Kidney epithelial cell (primary cell): ENCODE results near the gene HAND2. TPM values are rescaled to one million over a fixed set of nuclear protein-coding genes. Genes with fewer than 3 reads are reported as not detected.

Source experiments
- DNase-seq: peaks from one replicate; pipeline ENCODE4 v3.0.0-alpha.2; 2010; ENCODE audit warnings: low read depth
- H3K27me3 ChIP-seq: 2 replicates; pipeline ENCODE4 v1.6.0; 2011; ENCODE audit warnings: low read length; ENCODE audit not compliant: control insufficient read depth, insufficient read depth
- H3K36me3 ChIP-seq: 2 replicates; pipeline ENCODE4 v1.5.1; 2011; ENCODE audit warnings: low read length; ENCODE audit not compliant: control insufficient read depth, insufficient read depth
- H3K4me3 ChIP-seq: 2 replicates; pipeline ENCODE4 v1.5.1; 2011; ENCODE audit warnings: low read depth, mild to moderate bottlenecking, control low read depth, low read length
- CTCF ChIP-seq: IDR thresholded peaks from 2 replicates; pipeline ENCODE4 v1.5.1; 2011; ENCODE audit warnings: mild to moderate bottlenecking, moderate library complexity, low read length, control low read depth, inconsistent platforms; ENCODE audit not compliant: insufficient read depth, poor library complexity, severe bottlenecking
- total RNA-seq: library from RNA; depleted of rRNA; stranded (reverse); fragments of >200 nt; gene quantifications from 2 replicates; pipeline ENCODE4 v1.2.3, GENCODE V29; 2015

HAND2 gene
- total RNA-seq, 1 donor from 2014 or later = not detected

- Histone ChIP-seq H3K27me3 (no peaks in the 10 kb centered on the region), H3K36me3 (no peaks in the 10 kb centered on the region), H3K4me3 (no peak overlapping the region)
- no peak for DNase-seq
- TF ChIP-seq CTCF = no peak
Measured at GRCh38 chr4:173556398-173557131, 26.5 kb upstream of the HAND2 start.

DNA sequence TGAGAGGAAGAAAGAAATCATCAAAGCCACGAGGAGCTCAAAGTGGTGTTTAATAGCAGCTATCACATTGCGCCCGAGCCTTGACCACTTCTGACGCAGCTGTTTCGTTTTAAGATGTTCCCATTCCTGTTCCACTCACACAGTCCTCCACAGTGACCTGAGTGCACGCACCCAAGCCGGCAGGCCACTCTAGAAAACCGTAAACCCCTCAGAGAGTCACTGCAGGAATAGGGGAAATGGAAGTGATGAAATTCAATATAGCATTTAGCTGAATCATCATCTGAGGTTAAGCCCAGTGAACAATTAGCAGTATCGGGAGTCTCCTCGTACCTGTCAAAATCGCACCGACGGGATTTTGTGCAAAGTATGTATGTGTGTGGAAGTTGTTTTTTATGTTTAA, 17.9 kb upstream of the HAND2 start:
- no peak for TF ChIP-seq CTCF
- no peak for DNase-seq
- Histone ChIP-seq H3K27me3 (peaks cover 13% of the 10 kb centered on the region), H3K36me3 (no peaks in the 10 kb centered on the region), H3K4me3 (no peak overlapping the region)

- H3K4me3 ChIP-seq = no peak overlapping the region
- no peak for DNase-seq
- no peaks in the 10 kb centered on the region for H3K36me3 ChIP-seq
- H3K27me3 ChIP-seq = peaks cover 15% of the 10 kb centered on the region
- TF ChIP-seq CTCF = no peak
Measured at GRCh38 chr4:173546776-173547175, 16.7 kb upstream of the HAND2 start.

GRCh38 chr4:173545440-173545839, 15.4 kb upstream of the HAND2 start:
- DNase-seq = no peak
- Histone ChIP-seq H3K36me3 (no peaks in the 10 kb centered on the region), H3K27me3 (peaks cover 15% of the 10 kb centered on the region), H3K4me3 (no peak overlapping the region)
- TF ChIP-seq CTCF = no peak

- no peak for TF ChIP-seq CTCF
- H3K27me3 ChIP-seq = peaks cover 27% of the 10 kb centered on the region
- no peaks in the 10 kb centered on the region for H3K36me3 ChIP-seq
- H3K4me3 ChIP-seq = no peak overlapping the region
- no peak for DNase-seq
Measured at GRCh38 chr4:173543266-173543665, 13.2 kb upstream of the HAND2 start.

- TF ChIP-seq CTCF = no peak
- H3K27me3 ChIP-seq = peaks cover 51% of the 10 kb centered on the region
- DNase-seq = no peak
- no peak overlapping the region for H3K4me3 ChIP-seq
- H3K36me3 ChIP-seq = no peaks in the 10 kb centered on the region
Measured at GRCh38 chr4:173539986-173540385, 10.0 kb upstream of the HAND2 start.
